Measurements from ENCODE around the gene SLC23A3. TPM values are rescaled to one million over a fixed set of nuclear protein-coding genes. Genes with fewer than 3 reads are reported as not detected.

SLC23A3 gene
- polyA plus RNA-seq, 1 donor (not counting 4 experiments of a cell fraction or from before 2014, with no cell fraction given), result 1.4 TPM

DNA sequence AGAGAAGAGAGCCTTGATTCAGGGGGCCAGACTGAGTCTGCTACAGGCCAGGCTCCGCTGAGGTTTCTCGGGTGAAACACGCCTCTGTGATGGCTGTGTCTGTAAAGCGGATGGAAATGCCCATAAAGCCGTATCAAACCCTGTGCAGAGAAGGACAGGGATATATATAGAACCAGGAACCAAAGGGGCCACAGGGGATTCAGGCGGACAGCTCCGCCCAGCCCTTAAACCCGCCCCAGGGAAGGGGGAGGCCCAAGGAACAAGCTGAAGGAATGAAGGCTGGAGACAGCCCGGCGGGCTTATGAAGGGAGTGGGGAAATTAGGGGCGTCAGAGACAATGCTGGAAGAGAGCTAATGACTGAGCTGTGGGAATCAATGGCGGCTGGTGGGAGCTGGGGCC, 51.3 kb downstream of the SLC23A3 start:
- dilution Hi-C loops (cut with MboI; ENCODE audit: extremely low pct_ligation_motif_present, low sequenced_read_pairs), result no loop called here
- Histone ChIP-seq H3K27ac (ENCODE audit: control insufficient read depth, insufficient read depth, low read length) (no peak overlapping the region), H4K20me1 (ENCODE audit: control insufficient read depth, extremely low read depth, insufficient read depth, low read length) (no peaks in the 10 kb centered on the region), H3K9ac (ENCODE audit: control insufficient read depth, extremely low read depth, insufficient read depth, low read length) (no peak overlapping the region), H3K79me2 (ENCODE audit: control insufficient read depth, insufficient read depth, low read length) (no peaks in the 10 kb centered on the region), H3K4me1 (ENCODE audit: control insufficient read depth, extremely low read depth, insufficient read depth, low read length) (peaks cover 11% of the 10 kb centered on the region), H2AFZ (ENCODE audit: control insufficient read depth, low read length) (no peak overlapping the region), H3K9me1 (ENCODE audit: control insufficient read depth, extremely low read depth, insufficient read depth, low read length) (no peaks in the 10 kb centered on the region), H3K4me2 (ENCODE audit: control insufficient read depth, extremely low read depth, insufficient read depth, low read depth, low read length) (no peak overlapping the region), H3K9me3 (ENCODE audit: control insufficient read depth, low read depth, low read length) (no peaks in the 10 kb centered on the region), H3K36me3 (ENCODE audit: control insufficient read depth in 2 of 2, extremely low read depth in 1 of 2, insufficient read depth in 2 of 2, low read length in 2 of 2) (no peaks in the 10 kb centered on the region), H3K4me3 (ENCODE audit: control insufficient read depth in 2 of 3, extremely low read depth in 1 of 3, insufficient read depth in 2 of 3, low read depth in 1 of 3, low read length in 3 of 3) (no peak overlapping the region), H3K27me3 (ENCODE audit: control insufficient read depth, extremely low read depth, insufficient read depth, low read length) (no peaks in the 10 kb centered on the region)
- FAIRE-seq (no peak), DNase-seq (ENCODE audit: low read depth, low spot score) (no peak)
- no peak for TF ChIP-seq EZH2 (IDR thresholded peaks at IDR 0.05; ENCODE audit: low read length)
- TF ChIP-seq, protein P1, sequence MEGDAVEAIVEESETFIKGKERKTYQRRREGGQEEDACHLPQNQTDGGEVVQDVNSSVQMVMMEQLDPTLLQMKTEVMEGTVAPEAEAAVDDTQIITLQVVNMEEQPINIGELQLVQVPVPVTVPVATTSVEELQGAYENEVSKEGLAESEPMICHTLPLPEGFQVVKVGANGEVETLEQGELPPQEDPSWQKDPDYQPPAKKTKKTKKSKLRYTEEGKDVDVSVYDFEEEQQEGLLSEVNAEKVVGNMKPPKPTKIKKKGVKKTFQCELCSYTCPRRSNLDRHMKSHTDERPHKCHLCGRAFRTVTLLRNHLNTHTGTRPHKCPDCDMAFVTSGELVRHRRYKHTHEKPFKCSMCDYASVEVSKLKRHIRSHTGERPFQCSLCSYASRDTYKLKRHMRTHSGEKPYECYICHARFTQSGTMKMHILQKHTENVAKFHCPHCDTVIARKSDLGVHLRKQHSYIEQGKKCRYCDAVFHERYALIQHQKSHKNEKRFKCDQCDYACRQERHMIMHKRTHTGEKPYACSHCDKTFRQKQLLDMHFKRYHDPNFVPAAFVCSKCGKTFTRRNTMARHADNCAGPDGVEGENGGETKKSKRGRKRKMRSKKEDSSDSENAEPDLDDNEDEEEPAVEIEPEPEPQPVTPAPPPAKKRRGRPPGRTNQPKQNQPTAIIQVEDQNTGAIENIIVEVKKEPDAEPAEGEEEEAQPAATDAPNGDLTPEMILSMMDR (optimal IDR thresholded peaks at IDR 0.05 in 1 of 3, IDR thresholded peaks at IDR 0.05 in 1 of 3, conservative IDR thresholded peaks at IDR 0.05 in 1 of 3; ENCODE audit: extremely low read depth in 1 of 3, insufficient read depth in 2 of 3, low read length in 3 of 3), result no peak

- Histone ChIP-seq H3K4me1 (ENCODE audit: control insufficient read depth, extremely low read depth, insufficient read depth, low read length) (peaks cover 8% of the 10 kb centered on the region), H3K9ac (ENCODE audit: control insufficient read depth, extremely low read depth, insufficient read depth, low read length) (no peak overlapping the region), H3K4me3 (ENCODE audit: control insufficient read depth in 2 of 3, extremely low read depth in 1 of 3, insufficient read depth in 2 of 3, low read depth in 1 of 3, low read length in 3 of 3) (no peak overlapping the region), H3K9me3 (ENCODE audit: control insufficient read depth, low read depth, low read length) (no peaks in the 10 kb centered on the region), H3K27me3 (ENCODE audit: control insufficient read depth, extremely low read depth, insufficient read depth, low read length) (no peaks in the 10 kb centered on the region), H2AFZ (ENCODE audit: control insufficient read depth, low read length) (no peak overlapping the region), H4K20me1 (ENCODE audit: control insufficient read depth, extremely low read depth, insufficient read depth, low read length) (no peaks in the 10 kb centered on the region), H3K27ac (ENCODE audit: control insufficient read depth, insufficient read depth, low read length) (no peak overlapping the region), H3K4me2 (ENCODE audit: control insufficient read depth, extremely low read depth, insufficient read depth, low read depth, low read length) (no peak overlapping the region), H3K9me1 (ENCODE audit: control insufficient read depth, extremely low read depth, insufficient read depth, low read length) (no peaks in the 10 kb centered on the region), H3K36me3 (ENCODE audit: control insufficient read depth in 2 of 2, extremely low read depth in 1 of 2, insufficient read depth in 2 of 2, low read length in 2 of 2) (no peaks in the 10 kb centered on the region), H3K79me2 (ENCODE audit: control insufficient read depth, insufficient read depth, low read length) (no peaks in the 10 kb centered on the region)
- dilution Hi-C loops (cut with MboI; ENCODE audit: extremely low pct_ligation_motif_present, low sequenced_read_pairs), result no loop called here
- TF ChIP-seq EZH2 (IDR thresholded peaks at IDR 0.05; ENCODE audit: low read length), result no peak
- TF ChIP-seq, protein P1 (optimal IDR thresholded peaks at IDR 0.05 in 1 of 3, IDR thresholded peaks at IDR 0.05 in 1 of 3, conservative IDR thresholded peaks at IDR 0.05 in 1 of 3; ENCODE audit: extremely low read depth in 1 of 3, insufficient read depth in 2 of 3, low read length in 3 of 3), result no peak
- DNase-seq (ENCODE audit: low read depth, low spot score), result no peak
- FAIRE-seq, result no peak
Observed at GRCh38 chr2:219116776-219117646, 52.8 kb downstream of the SLC23A3 start.

All from keratinocyte (primary cell).